ENCODE data around the gene PCDH17. TPM values are rescaled to one million over a fixed set of nuclear protein-coding genes. Genes with fewer than 3 reads are reported as not detected.

The PCDH17 gene
- total RNA-seq, 1 donor from 2014 or later: 3.1 TPM

DNA sequence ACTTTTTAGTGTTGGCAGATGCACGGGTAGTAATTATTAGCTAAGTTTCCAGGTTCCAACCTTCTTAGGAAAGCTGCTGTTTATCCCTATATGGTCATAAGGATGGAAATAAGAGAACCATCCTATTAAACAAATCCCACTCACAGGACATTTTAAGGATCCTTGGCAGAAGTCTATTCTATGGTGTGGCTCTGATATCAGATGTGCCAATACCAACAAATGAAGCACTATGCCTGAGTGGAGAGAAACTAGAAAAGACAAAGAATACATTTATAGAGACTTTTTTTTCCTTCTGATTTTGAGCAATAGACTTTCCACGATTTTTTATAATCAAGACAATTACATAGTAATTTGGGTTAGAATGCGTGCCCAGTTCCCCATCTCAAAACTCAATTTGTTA is 12.6 kb downstream of the PCDH17 start:
- TF ChIP-seq, protein P1, sequence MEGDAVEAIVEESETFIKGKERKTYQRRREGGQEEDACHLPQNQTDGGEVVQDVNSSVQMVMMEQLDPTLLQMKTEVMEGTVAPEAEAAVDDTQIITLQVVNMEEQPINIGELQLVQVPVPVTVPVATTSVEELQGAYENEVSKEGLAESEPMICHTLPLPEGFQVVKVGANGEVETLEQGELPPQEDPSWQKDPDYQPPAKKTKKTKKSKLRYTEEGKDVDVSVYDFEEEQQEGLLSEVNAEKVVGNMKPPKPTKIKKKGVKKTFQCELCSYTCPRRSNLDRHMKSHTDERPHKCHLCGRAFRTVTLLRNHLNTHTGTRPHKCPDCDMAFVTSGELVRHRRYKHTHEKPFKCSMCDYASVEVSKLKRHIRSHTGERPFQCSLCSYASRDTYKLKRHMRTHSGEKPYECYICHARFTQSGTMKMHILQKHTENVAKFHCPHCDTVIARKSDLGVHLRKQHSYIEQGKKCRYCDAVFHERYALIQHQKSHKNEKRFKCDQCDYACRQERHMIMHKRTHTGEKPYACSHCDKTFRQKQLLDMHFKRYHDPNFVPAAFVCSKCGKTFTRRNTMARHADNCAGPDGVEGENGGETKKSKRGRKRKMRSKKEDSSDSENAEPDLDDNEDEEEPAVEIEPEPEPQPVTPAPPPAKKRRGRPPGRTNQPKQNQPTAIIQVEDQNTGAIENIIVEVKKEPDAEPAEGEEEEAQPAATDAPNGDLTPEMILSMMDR (IDR thresholded peaks at IDR 0.05; ENCODE audit: borderline replicate concordance): no peak
- DNase-seq: no peak
- H3K36me3 ChIP-seq: no peaks in the 10 kb centered on the region
- H3K9me3 ChIP-seq (replicated peaks): no peaks in the 10 kb centered on the region
- H3K4me3 ChIP-seq: no peak overlapping the region
- peaks cover 5% of the 10 kb centered on the region for H3K4me1 ChIP-seq
- H3K27me3 ChIP-seq (ENCODE audit: low read depth): no peaks in the 10 kb centered on the region
- intact Hi-C loops (cut with micrococcal nuclease): no loop called here
- H3K27ac ChIP-seq (replicated peaks): no peak overlapping the region

DNA sequence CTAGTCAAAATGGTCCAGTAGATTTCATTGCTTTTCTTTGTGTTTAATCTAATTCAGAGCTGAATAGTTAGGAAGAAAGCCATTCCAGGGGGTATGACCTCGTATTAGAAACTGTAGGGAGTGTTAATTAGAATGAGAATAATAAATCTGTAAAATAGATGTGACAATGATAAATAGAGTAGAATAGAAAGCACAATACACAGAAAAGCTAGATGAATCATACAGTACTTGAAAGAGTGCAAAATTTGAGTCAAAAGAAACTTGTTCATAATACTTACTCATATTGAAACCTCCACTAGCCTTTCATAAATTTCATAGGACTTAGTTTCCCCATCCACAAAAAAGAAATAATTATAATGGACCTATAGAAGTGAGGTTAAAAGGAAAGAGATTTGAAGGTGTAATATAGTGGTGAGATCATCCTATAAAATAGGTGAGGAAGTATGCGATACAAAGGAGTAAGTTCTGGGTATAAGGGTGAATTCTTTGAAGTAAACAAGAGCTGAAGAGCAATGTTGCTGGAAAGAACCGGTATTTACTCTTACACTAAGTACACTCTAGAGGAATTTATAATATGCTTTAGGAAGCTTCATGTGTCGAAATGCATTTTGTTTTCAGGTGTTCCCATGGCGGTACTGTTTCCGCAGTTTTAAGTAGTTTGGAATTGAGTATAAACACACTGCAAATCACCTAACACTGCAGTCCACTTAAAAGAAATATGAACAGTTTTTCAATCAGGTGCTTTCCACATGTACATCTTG is 21.9 kb downstream of the PCDH17 start:
- TF ChIP-seq, protein P1 (IDR thresholded peaks at IDR 0.05; ENCODE audit: borderline replicate concordance): no peak
- H3K27ac ChIP-seq (replicated peaks): no peak overlapping the region
- no peaks in the 10 kb centered on the region for H3K4me1 ChIP-seq
- intact Hi-C loops (cut with micrococcal nuclease): no loop called here
- no peaks in the 10 kb centered on the region for H3K27me3 ChIP-seq (ENCODE audit: low read depth)
- no peaks in the 10 kb centered on the region for H3K9me3 ChIP-seq (replicated peaks)
- DNase-seq: no peak
- no peaks in the 10 kb centered on the region for H3K36me3 ChIP-seq
- no peak overlapping the region for H3K4me3 ChIP-seq

DNA sequence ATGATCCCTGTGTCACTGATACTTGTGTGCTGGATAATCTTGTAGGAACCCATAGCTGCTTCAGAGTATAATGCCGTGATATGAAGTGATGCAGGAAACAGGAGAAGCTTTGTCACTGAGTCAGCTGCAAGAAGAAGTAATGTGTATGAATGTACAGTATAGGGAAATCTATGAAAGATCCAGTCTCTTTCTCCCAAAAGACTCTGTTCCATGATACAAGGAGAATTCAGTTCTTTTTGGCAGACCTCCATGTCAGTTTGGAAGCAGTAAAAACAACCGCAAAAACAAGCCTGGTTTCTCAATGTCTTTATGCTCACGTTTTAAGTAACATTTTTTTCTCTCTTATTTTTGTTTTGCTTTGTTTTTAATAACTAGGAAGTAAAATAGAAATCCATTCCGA is 33.9 kb downstream of the PCDH17 start:
- Histone ChIP-seq H3K4me3 (no peak overlapping the region), H3K36me3 (no peaks in the 10 kb centered on the region), H3K9me3 (replicated peaks) (no peaks in the 10 kb centered on the region), H3K27me3 (ENCODE audit: low read depth) (no peaks in the 10 kb centered on the region), H3K4me1 (no peaks in the 10 kb centered on the region), H3K27ac (replicated peaks) (no peak overlapping the region)
- no peak for DNase-seq
- intact Hi-C loops (cut with micrococcal nuclease): no loop called here
- TF ChIP-seq, protein P1 (IDR thresholded peaks at IDR 0.05; ENCODE audit: borderline replicate concordance): no peak

DNA sequence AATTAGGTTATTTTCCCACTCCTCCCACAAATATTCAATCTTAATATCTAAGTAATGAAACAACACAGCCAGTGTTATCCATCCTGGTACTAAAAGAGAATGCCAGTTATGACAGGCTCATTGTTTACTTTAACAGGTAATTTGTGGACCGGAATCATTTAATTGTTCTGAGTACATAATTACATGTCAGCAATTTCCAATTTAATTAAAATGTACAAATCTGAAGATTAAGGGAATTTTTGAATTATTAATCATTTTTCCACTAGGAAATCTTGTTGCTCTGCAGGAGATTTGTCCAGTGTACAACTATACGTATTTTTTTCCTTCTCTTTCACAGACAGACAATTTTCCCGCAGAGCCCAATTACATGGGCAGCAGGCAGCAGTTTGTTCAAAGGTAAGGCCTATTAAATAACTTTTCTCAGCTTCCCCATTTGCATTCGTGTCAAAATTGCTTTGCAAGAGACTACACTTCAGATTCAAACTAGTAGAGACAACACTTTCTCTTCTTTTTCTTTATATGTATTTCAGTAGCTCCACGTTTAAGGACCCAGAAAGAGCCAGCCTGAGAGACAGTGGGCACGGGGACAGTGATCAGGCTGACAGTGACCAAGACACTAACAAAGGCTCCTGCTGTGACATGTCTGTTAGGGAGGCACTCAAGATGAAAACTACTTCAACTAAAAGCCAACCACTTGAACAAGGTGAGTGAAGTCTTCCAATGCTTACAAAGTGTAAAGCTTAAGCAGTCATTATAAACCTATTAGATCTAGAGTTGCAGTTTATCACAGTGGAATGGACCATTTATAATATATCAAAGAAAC is 34.8 kb downstream of the PCDH17 start:
- intact Hi-C loops (cut with micrococcal nuclease): no loop called here
- TF ChIP-seq, protein P1 (IDR thresholded peaks at IDR 0.05; ENCODE audit: borderline replicate concordance): no peak
- no peak for DNase-seq
- Histone ChIP-seq H3K4me1 (no peaks in the 10 kb centered on the region), H3K4me3 (no peak overlapping the region), H3K27ac (replicated peaks) (no peak overlapping the region), H3K27me3 (ENCODE audit: low read depth) (no peaks in the 10 kb centered on the region), H3K36me3 (no peaks in the 10 kb centered on the region), H3K9me3 (replicated peaks) (no peaks in the 10 kb centered on the region)

DNA sequence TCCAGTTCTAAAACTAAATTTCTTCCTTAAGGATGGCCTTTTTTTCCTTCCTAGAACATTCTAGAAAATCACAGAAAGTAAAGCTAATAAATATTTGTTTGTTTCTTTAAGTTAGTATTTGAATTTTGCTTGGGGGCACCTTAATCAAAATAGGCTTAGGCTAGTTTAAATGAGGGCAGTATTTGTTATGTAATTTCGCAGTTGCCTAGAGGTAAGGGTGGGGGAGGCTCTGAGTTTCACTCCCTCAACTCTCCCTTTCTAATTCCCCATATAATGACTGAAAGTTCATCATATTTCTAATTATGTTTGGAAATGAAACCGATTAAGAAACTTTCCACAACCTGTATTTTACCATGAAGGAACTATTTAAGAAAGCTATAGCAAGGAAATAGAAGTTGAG is 40.6 kb downstream of the PCDH17 start:
- Histone ChIP-seq H3K36me3 (peaks cover 7% of the 10 kb centered on the region), H3K9me3 (replicated peaks) (no peaks in the 10 kb centered on the region), H3K27ac (replicated peaks) (no peak overlapping the region), H3K4me3 (no peak overlapping the region), H3K27me3 (ENCODE audit: low read depth) (no peaks in the 10 kb centered on the region), H3K4me1 (no peaks in the 10 kb centered on the region)
- DNase-seq: no peak
- intact Hi-C loops (cut with micrococcal nuclease): no loop called here
- TF ChIP-seq, protein P1 (IDR thresholded peaks at IDR 0.05; ENCODE audit: borderline replicate concordance): no peak
